Choroid plexus epithelial cell (primary cell): ENCODE measurements around the gene OSBPL9.
A peak's percentile ranks its signal among the peaks of the same experiment; 100 is the strongest.

Experiments used
- DNase-seq: peaks from one replicate; pipeline ENCODE4 v3.0.0-alpha.2; 2010; ENCODE audit warnings: low read depth
- H3K4me3 ChIP-seq: 2 replicates; pipeline ENCODE4 v1.5.1; 2011; ENCODE audit warnings: low read depth, mild to moderate bottlenecking, control low read depth, low read length, moderate library complexity
- TF ChIP-seq, protein P1 (sequence below): conservative IDR thresholded peaks from 2 replicates; pipeline ENCODE4 v1.5.1; 2011; ENCODE audit warnings: low read depth, mild to moderate bottlenecking, control low read depth, inconsistent platforms, low read length, moderate library complexity

Gene OSBPL9

GRCh38 chr1:51744506-51745303, 127.8 kb downstream of the OSBPL9 start:
- DNase-seq: no peak
- TF ChIP-seq, protein P1, sequence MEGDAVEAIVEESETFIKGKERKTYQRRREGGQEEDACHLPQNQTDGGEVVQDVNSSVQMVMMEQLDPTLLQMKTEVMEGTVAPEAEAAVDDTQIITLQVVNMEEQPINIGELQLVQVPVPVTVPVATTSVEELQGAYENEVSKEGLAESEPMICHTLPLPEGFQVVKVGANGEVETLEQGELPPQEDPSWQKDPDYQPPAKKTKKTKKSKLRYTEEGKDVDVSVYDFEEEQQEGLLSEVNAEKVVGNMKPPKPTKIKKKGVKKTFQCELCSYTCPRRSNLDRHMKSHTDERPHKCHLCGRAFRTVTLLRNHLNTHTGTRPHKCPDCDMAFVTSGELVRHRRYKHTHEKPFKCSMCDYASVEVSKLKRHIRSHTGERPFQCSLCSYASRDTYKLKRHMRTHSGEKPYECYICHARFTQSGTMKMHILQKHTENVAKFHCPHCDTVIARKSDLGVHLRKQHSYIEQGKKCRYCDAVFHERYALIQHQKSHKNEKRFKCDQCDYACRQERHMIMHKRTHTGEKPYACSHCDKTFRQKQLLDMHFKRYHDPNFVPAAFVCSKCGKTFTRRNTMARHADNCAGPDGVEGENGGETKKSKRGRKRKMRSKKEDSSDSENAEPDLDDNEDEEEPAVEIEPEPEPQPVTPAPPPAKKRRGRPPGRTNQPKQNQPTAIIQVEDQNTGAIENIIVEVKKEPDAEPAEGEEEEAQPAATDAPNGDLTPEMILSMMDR: no peak
- H3K4me3 ChIP-seq: no peak overlapping the region

DNA sequence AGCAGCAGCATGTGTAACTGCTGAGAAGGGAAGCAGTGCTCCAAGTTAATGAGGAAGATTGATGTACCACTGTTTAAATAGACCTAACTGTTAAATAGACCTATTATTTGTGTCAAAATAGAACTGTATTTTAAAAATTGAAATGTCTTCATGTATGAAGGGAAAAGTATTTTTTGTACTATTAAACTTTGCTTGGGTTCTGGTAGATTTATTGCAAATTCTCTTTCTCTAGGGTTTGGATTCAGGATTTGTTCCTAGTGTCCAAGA, 128.3 kb downstream of the OSBPL9 start:
- TF ChIP-seq, protein P1: no peak
- no peak overlapping the region for H3K4me3 ChIP-seq
- DNase-seq: no peak

GRCh38 chr1:51749151-51749550, 132.3 kb downstream of the OSBPL9 start:
- TF ChIP-seq, protein P1: no peak
- DNase-seq: no peak
- H3K4me3 ChIP-seq: no peak overlapping the region

DNA sequence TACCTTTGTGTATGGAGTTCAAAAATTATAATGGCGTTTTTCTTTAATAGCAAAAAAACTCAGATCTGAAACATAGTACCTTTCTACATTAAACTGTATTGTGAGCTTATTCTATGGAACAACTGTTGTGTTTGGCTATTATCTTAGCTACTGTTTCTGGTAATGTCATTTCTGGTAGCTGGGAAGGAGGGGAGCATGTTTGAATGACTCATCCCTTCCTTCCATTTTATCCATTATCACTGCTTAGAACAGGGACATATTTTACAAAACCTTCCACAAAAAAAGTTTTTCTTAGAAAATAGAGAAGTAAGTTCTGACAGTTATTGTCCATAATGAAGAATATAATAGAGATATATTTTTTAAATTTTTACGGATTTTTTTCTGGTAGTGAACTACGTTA, 133.3 kb downstream of the OSBPL9 start:
- H3K4me3 ChIP-seq: no peak overlapping the region
- DNase-seq: peak; percentile 53
- TF ChIP-seq, protein P1: no peak

DNA sequence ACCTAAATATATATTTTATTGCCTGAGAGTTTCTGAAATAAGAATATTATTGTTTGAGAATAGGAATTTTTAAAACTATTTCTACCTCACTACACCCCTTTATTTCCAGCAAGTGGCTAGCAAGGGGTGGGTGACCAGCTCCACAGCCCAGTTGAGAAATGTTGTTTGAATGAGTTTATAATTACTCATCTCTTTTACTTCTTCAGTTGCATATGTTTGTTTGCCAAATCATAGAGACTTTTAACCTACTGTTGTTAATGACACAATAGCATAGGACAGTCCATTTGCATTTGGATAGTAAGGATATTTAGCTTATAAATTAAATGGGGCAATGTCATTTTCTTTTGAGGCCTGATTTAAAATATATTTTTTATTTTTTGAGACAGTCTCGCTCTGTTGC, 133.8 kb downstream of the OSBPL9 start:
- no peak overlapping the region for H3K4me3 ChIP-seq
- DNase-seq: peak; percentile 42
- TF ChIP-seq, protein P1: no peak

- TF ChIP-seq, protein P1: no peak
- H3K4me3 ChIP-seq: no peak overlapping the region
- no peak for DNase-seq
Observed at GRCh38 chr1:51752073-51752948, 135.4 kb downstream of the OSBPL9 start.

DNA sequence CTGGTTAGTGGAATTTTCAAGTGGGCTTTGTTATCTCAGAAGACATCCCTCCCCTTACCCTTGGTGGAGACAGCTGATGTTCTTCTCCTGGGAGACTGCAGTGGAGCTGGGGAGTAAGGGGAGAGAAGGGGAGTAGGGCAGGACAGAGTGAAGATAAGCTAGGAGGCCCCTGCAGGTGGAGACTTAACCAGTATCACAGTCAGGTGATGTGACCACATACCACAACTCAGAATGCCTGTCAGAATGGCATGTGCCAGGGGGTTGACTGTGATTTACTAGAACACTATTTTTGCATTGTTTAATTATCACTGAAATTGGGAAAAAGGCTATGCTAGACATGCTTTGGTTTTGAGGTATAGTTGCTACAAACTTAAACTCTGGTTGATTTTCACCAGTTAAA, 137.1 kb downstream of the OSBPL9 start:
- DNase-seq: no peak
- H3K4me3 ChIP-seq: no peak overlapping the region
- TF ChIP-seq, protein P1: no peak
